ENCODE results near the gene C3. TPM values are rescaled to one million over a fixed set of nuclear protein-coding genes. Genes with fewer than 3 reads are reported as not detected.

C3 gene
- total RNA-seq, 4 donors from 2014 or later, result 126 to 631 (median 350) TPM

DNA sequence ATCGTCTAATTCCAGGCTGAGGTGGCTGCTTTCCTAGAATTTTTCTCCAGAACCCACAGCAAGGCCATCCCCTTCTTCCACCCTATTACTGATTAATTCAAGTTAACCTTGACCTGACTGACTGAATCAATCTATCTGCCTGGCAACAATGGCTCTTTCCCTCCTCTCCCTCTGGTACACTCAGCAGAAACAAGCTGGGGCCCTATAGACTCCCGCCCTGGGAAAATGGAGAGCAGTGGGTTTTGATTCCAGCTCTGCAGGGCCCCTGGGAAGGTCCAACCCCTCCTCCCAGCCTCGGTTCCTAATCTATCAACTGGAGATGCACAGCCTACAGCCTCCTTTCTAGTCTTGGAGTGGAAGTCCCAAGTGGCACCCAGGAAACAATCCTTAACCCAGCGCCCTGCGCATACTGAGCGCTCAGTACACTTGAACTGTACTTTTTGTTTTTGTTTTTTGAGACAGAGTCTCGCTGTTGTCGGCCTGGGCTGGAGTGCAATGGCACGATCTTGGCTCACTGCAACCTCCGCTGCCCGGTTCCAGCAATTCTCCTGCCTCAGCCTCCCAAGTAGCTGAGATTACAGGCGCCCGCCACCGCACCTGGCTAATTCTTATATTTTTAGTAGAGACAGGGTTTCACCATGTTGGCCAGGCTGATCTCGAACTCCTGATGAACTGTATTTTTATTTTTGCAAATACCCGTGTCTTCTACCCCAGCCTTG is 5.2 kb upstream of the C3 start:
- H3K27ac ChIP-seq, result no peak overlapping the region
- H3K4me1 ChIP-seq, result peaks cover 12 to 26% of the 10 kb centered on the region in 2 donors
- intact Hi-C loops (cut with DNase I), result no loop called here
- WGBS, 2 donors, result 89 to 90% methylated on average over 16 of the region's 16 CpGs
- no peak for TF ChIP-seq POLR2A (IDR thresholded peaks at IDR 0.05)
- TF ChIP-seq CTCF (IDR thresholded peaks at IDR 0.05), result no peak
- no peaks in the 10 kb centered on the region for H3K27me3 ChIP-seq
- no peak for DNase-seq
- H3K4me3 ChIP-seq (replicated peaks in 1 of 3), result no peak overlapping the region
- peaks cover 0 to 3% of the 10 kb centered on the region in 2 donors for H3K36me3 ChIP-seq
- no peaks in the 10 kb centered on the region for H3K9me3 ChIP-seq

- TF ChIP-seq POLR2A (IDR thresholded peaks at IDR 0.05) (no peak), CTCF (IDR thresholded peaks at IDR 0.05) (no peak)
- no peaks in the 10 kb centered on the region for H3K27me3 ChIP-seq
- H3K27ac ChIP-seq, result no peak overlapping the region
- H3K9me3 ChIP-seq, result no peaks in the 10 kb centered on the region
- intact Hi-C loops (cut with DNase I), result no loop called here
- no peaks in the 10 kb centered on the region for H3K36me3 ChIP-seq
- peaks cover 12 to 26% of the 10 kb centered on the region in 2 donors for H3K4me1 ChIP-seq
- 75 to 81% methylated on average over 15 of the region's 15 CpGs for WGBS, 2 donors
- DNase-seq, result no peak
- H3K4me3 ChIP-seq (replicated peaks in 1 of 3), result no peak overlapping the region
Observed at GRCh38 chr19:6724631-6725492, 4.4 kb upstream of the C3 start.

GRCh38 chr19:6723738-6724137 is 3.3 kb upstream of the C3 start:
- H3K4me1 ChIP-seq, result peaks cover 12 to 26% of the 10 kb centered on the region in 2 donors
- H3K27me3 ChIP-seq, result no peaks in the 10 kb centered on the region
- no peak overlapping the region for H3K4me3 ChIP-seq (replicated peaks in 1 of 3)
- intact Hi-C loops (cut with DNase I), result no loop called here
- H3K9me3 ChIP-seq, result no peaks in the 10 kb centered on the region
- peak overlapping the region; percentile 53 to 78 (median 56) for H3K27ac ChIP-seq
- 75 to 80% methylated on average over 5 of the region's 5 CpGs for WGBS, 2 donors
- DNase-seq, result no peak
- TF ChIP-seq CTCF (IDR thresholded peaks at IDR 0.05) (no peak), POLR2A (IDR thresholded peaks at IDR 0.05) (no peak)
- no peaks in the 10 kb centered on the region for H3K36me3 ChIP-seq

DNA sequence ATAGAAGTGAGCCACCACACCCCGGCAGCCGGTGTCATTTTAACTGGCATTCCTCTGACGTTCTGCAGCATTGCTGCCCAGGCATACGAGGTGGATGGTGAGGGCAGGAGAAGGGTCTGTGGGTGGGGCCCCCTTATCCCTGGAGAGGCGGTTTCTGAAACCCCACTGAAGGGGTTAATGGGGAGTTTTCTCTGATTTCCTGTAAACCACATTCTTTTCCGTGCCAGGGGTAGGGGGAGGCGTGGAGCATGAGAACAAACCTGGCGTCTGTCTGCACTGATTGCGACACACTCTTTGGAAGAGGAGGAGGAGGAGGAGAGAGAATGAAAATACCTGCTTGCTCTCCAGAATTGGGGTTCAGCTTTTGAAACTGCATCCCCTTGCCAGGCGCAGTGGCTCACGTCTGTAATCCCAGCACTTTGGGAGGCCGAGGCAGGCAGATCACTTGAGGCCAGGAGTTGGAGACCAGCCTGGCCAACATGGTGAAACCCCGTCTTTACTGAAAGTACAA is 2.7 kb upstream of the C3 start:
- Histone ChIP-seq H3K4me3 (replicated peaks in 1 of 3) (no peak overlapping the region), H3K9me3 (no peaks in the 10 kb centered on the region), H3K27me3 (no peaks in the 10 kb centered on the region), H3K27ac (peak overlapping the region; percentile 53 to 78 (median 56)), H3K4me1 (peaks cover 12 to 26% of the 10 kb centered on the region in 2 donors), H3K36me3 (no peaks in the 10 kb centered on the region)
- TF ChIP-seq CTCF (IDR thresholded peaks at IDR 0.05) (peak in 1 of 6 experiments; percentile 15), POLR2A (IDR thresholded peaks at IDR 0.05) (no peak)
- DNase-seq, result peak; percentile 75 to 80
- intact Hi-C loops (cut with DNase I), result no loop called here
- WGBS, 2 donors, result 12% methylated on average over 13 of the region's 13 CpGs

All from thyroid gland (tissue), 4 donors.